Loucy (cell line): Measurements from ENCODE around the gene MPND.

ENCODE experiments used
- H2AFZ ChIP-seq: fragments of 200-600 bp; sonication (generic); 2 replicates; pipeline ENCODE4 v1.6.0; 2016; ENCODE audit warnings: antibody characterized with exemption, mild to moderate bottlenecking, low read length, moderate library complexity
- H3F3A ChIP-seq: fragments of 200-600 bp; 2 replicates; pipeline ENCODE4 v1.6.0; 2016; ENCODE audit warnings: antibody characterized with exemption, low read depth, mild to moderate bottlenecking
- H3K27me3 ChIP-seq: fragments of 200-600 bp; sonication (generic); 2 replicates; pipeline ENCODE4 v1.6.1; 2014; ENCODE audit warnings: low read length, mild to moderate bottlenecking; ENCODE audit not compliant: insufficient read depth, poor library complexity, severe bottlenecking
- H3K36me3 ChIP-seq: fragments of 200-600 bp; sonication (generic); 2 replicates; pipeline ENCODE4 v1.6.1; 2016; ENCODE audit warnings: low read length; ENCODE audit not compliant: insufficient read depth
- H3K4me1 ChIP-seq: fragments of 200-600 bp; sonication (generic); 2 replicates; pipeline ENCODE4 v1.5.1; 2014; ENCODE audit warnings: low read length, mild to moderate bottlenecking; ENCODE audit not compliant: insufficient read depth, poor library complexity, severe bottlenecking
- H3K4me2 ChIP-seq: fragments of 200-600 bp; sonication (generic); 2 replicates; pipeline ENCODE4 v1.6.0; 2014; ENCODE audit warnings: antibody characterized with exemption, low read length, low read depth, mild to moderate bottlenecking; ENCODE audit not compliant: poor library complexity, severe bottlenecking
- H3K4me3 ChIP-seq: fragments of 200-600 bp; sonication (generic); 2 replicates; pipeline ENCODE4 v1.5.1; 2014; ENCODE audit warnings: low read length, mild to moderate bottlenecking, mixed read lengths; ENCODE audit not compliant: poor library complexity, severe bottlenecking
- H3K79me2 ChIP-seq: fragments of 200-600 bp; sonication (generic); 2 replicates; pipeline ENCODE4 v1.6.1; 2014; ENCODE audit warnings: low read length; ENCODE audit not compliant: insufficient read depth
- H3K9ac ChIP-seq: fragments of 200-600 bp; sonication (generic); 2 replicates; pipeline ENCODE4 v1.6.0; 2014; ENCODE audit warnings: mild to moderate bottlenecking, low read depth, low read length, moderate library complexity; ENCODE audit not compliant: poor library complexity, severe bottlenecking
- H3K9me2 ChIP-seq: fragments of 200-600 bp; sonication (generic); replicated peaks from 2 replicates; pipeline ENCODE4 v1.6.1; 2016; ENCODE audit warnings: low read depth, low read length, mixed read lengths
- H3K9me3 ChIP-seq: fragments of 200-600 bp; sonication (generic); 2 replicates; pipeline ENCODE4 v1.6.1; 2014; ENCODE audit warnings: mild to moderate bottlenecking, antibody characterized with exemption, low read length, low read depth; ENCODE audit not compliant: insufficient read depth
- H4K20me1 ChIP-seq: fragments of 200-600 bp; sonication (generic); 2 replicates; pipeline ENCODE4 v1.6.0; 2014; ENCODE audit warnings: antibody characterized with exemption, low read length, mild to moderate bottlenecking; ENCODE audit not compliant: insufficient read depth, poor library complexity, severe bottlenecking
- EZH2phosphoT487 ChIP-seq: fragments of 200-600 bp; IDR thresholded peaks from 2 replicates; pipeline ENCODE4 v1.6.1; 2018; ENCODE audit warnings: antibody characterized with exemption, mild to moderate bottlenecking, moderate library complexity, borderline replicate concordance
- TF ChIP-seq, protein P1 (sequence below): fragments of 200-600 bp; sonication (generic); conservative IDR thresholded peaks from 2 replicates; pipeline ENCODE4 v1.5.1; 2014; ENCODE audit warnings: mild to moderate bottlenecking, antibody characterized with exemption, low read length

MPND gene

DNA sequence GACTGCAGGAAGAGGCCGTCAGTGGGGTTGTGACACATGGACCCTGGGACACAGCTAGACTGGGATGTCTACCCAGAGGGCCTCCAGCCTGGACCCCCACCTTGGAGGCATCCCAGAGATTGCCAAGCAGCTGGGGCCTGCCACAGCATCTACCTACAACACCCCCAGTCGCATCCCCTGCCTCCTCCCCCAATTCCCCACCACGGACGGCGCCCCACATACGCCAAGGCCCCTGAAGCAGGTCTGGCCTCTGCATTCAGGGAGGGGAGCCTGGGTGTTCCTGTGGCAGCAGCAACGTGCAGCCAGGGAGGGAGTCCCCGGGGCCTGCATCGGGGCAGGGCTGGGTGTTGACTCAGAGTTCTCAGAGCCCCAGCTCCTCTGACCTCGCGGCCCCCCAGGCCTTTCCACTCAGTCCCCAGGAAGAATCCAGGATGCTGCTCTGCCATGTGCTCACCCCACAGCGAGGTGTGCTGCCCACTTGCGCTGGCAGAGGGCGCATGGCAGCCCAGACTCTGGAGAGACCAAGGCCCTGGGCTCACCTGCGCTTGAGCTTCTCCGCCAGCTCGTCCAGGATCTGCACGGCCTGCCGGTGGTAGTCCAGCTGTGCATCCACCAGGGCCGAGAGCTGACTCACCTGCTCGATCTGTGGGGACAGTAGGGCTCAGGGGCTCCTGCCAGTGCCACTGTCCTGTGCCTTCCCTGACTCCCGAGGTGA, 19.6 kb downstream of the MPND start:
- H3K4me3 ChIP-seq: no peak overlapping the region
- no peak for TF ChIP-seq EZH2phosphoT487
- TF ChIP-seq, protein P1, sequence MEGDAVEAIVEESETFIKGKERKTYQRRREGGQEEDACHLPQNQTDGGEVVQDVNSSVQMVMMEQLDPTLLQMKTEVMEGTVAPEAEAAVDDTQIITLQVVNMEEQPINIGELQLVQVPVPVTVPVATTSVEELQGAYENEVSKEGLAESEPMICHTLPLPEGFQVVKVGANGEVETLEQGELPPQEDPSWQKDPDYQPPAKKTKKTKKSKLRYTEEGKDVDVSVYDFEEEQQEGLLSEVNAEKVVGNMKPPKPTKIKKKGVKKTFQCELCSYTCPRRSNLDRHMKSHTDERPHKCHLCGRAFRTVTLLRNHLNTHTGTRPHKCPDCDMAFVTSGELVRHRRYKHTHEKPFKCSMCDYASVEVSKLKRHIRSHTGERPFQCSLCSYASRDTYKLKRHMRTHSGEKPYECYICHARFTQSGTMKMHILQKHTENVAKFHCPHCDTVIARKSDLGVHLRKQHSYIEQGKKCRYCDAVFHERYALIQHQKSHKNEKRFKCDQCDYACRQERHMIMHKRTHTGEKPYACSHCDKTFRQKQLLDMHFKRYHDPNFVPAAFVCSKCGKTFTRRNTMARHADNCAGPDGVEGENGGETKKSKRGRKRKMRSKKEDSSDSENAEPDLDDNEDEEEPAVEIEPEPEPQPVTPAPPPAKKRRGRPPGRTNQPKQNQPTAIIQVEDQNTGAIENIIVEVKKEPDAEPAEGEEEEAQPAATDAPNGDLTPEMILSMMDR: no peak; the same call in 1 of the 2 replicates
- H3K9ac ChIP-seq: no peak overlapping the region
- no peak overlapping the region for H3K4me2 ChIP-seq
- no peaks in the 10 kb centered on the region for H3F3A ChIP-seq
- H3K9me3 ChIP-seq: no peaks in the 10 kb centered on the region
- H3K27me3 ChIP-seq: no peaks in the 10 kb centered on the region
- H3K9me2 ChIP-seq: no peaks in the 10 kb centered on the region
- peaks cover 8% of the 10 kb centered on the region; the same call in 1 of the 2 replicates for H3K79me2 ChIP-seq
- no peaks in the 10 kb centered on the region for H4K20me1 ChIP-seq
- no peak overlapping the region for H2AFZ ChIP-seq
- peaks cover 2% of the 10 kb centered on the region for H3K4me1 ChIP-seq
- peaks cover 68% of the 10 kb centered on the region; the same call in 1 of the 2 replicates for H3K36me3 ChIP-seq

DNA sequence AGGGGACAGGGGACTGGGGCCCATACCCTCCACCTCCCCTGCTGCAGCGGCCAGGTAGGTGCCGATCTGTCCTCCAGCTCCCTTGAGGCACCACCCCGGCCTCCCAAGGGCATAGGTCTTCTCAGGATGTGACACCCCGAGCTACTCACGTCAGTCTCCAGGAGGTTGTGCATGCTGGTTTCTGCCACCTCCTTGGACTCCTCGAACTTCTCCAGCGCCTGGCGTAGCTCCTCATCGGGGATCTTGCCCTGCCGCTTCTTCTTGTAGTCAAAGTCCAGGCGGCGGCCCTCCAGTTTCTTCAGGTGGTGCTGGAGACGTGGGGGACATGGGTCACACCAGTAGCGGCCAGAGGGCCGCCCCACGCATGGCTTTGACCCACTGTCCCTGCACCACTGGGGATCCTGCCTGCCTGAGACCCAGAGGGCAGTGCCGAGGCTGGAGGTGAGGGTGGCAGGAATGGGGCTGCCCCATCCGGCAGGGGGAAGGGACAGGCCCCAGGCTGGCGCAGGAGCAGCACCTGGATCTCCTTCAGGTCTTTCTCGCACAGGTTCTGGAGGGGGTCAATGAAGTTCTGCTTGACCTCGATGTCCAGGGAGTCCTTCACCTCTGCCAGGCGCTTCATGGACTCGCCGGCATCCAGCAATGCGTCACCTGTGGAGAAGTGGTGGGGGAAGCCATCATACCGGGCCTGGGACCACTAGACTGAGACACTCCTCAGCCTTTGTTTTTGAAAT, 20.4 kb downstream of the MPND start:
- Histone ChIP-seq H3K79me2 (peaks cover 14% of the 10 kb centered on the region; the same call in 1 of the 2 replicates), H3K4me3 (no peak overlapping the region), H3K9me2 (no peaks in the 10 kb centered on the region), H3F3A (no peaks in the 10 kb centered on the region), H3K36me3 (peaks cover 66% of the 10 kb centered on the region; the same call in 1 of the 2 replicates), H2AFZ (no peak overlapping the region), H4K20me1 (no peaks in the 10 kb centered on the region), H3K9me3 (no peaks in the 10 kb centered on the region), H3K27me3 (no peaks in the 10 kb centered on the region), H3K4me2 (no peak overlapping the region), H3K9ac (no peak overlapping the region), H3K4me1 (peaks cover 9% of the 10 kb centered on the region)
- TF ChIP-seq EZH2phosphoT487: no peak
- TF ChIP-seq, protein P1: no peak

DNA sequence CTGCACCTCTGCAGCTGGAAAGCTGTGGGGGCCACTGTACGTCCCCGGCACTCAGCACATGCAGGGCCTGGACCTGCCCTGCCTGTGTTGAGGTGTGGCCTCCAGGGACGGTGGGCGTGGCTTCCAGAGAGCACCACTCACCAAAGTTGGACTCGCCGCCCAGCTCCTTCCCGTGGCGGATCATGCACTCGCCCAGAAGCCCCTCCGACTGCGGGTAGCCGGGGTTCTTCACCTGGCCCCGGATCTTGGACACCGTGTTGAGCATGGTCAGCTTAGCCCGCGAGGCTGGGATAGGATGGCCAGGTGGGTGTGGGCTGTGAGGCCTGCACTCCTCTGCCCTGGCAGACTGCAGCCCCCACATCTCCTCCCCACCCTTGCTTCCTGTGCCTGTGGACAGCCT, 22.0 kb downstream of the MPND start:
- no peaks in the 10 kb centered on the region for H3K9me2 ChIP-seq
- H3K9ac ChIP-seq: no peak overlapping the region
- no peak overlapping the region for H3K4me2 ChIP-seq
- H3F3A ChIP-seq: no peaks in the 10 kb centered on the region
- peaks cover 51% of the 10 kb centered on the region; the same call in 1 of the 2 replicates for H3K36me3 ChIP-seq
- H3K4me1 ChIP-seq: peaks cover 24% of the 10 kb centered on the region
- peaks cover 14% of the 10 kb centered on the region; the same call in 1 of the 2 replicates for H3K79me2 ChIP-seq
- no peaks in the 10 kb centered on the region for H3K27me3 ChIP-seq
- TF ChIP-seq EZH2phosphoT487: no peak
- TF ChIP-seq, protein P1: no peak
- H3K9me3 ChIP-seq: no peaks in the 10 kb centered on the region
- no peak overlapping the region for H3K4me3 ChIP-seq
- peaks cover 7% of the 10 kb centered on the region for H4K20me1 ChIP-seq
- no peak overlapping the region for H2AFZ ChIP-seq
